GM19351 (cell line): ENCODE measurements around the gene FAM124A.

Experiments
- ATAC-seq: cut with Tn5 transposase; IDR thresholded peaks from one replicate; pipeline ENCODE4 v1.9.1; 2021; ENCODE audit warnings: mild to moderate bottlenecking, moderate library complexity; ENCODE audit not compliant: unreplicated experiment

FAM124A gene

GRCh38 chr13:51331354-51331861 lies 109.2 kb downstream of the FAM124A start:
- peak; percentile 55 for ATAC-seq

GRCh38 chr13:51332566-51333361 lies 110.6 kb downstream of the FAM124A start:
- no peak for ATAC-seq

- ATAC-seq = no peak
Measured at GRCh38 chr13:51333421-51333820, 111.2 kb downstream of the FAM124A start.

GRCh38 chr13:51333826-51334225 lies 111.6 kb downstream of the FAM124A start:
- ATAC-seq = no peak
